ENCODE data around the gene TAP1.

The TAP1 gene

GRCh38 chr6:32839356-32839755 lies 14.1 kb downstream of the TAP1 start:
- TF ChIP-seq CTCF (IDR thresholded peaks at IDR 0.05; ENCODE audit: low read length, missing control alignments), result no peak
- DNase-seq (ENCODE audit: low read depth), result no peak
- H3K4me3 ChIP-seq (replicated peaks; ENCODE audit: low read depth, low read length), result no peak overlapping the region

- peak; percentile 87 for TF ChIP-seq CTCF (IDR thresholded peaks at IDR 0.05; ENCODE audit: low read length, missing control alignments)
- peak; percentile 92 for DNase-seq (ENCODE audit: low read depth)
- H3K4me3 ChIP-seq (replicated peaks; ENCODE audit: low read depth, low read length), result peak within 1 kb of the TSS; percentile 87
Measured at GRCh38 chr6:32838114-32838958, 15.2 kb downstream of the TAP1 start, which contains the start of gene TAP2. Gene TAP2, minus strand, starts transcription at chr6:32838739. Its CDS starts 506 bp downstream, at chr6:32838233.

GRCh38 chr6:32837651-32838113 lies 15.8 kb downstream of the TAP1 start:
- H3K4me3 ChIP-seq (replicated peaks; ENCODE audit: low read depth, low read length), result peak overlapping the region; percentile 87
- TF ChIP-seq CTCF (IDR thresholded peaks at IDR 0.05; ENCODE audit: low read length, missing control alignments), result no peak
- DNase-seq (ENCODE audit: low read depth), result no peak

GRCh38 chr6:32836873-32837272 lies 16.6 kb downstream of the TAP1 start:
- DNase-seq (ENCODE audit: low read depth), result no peak
- no peak for TF ChIP-seq CTCF (IDR thresholded peaks at IDR 0.05; ENCODE audit: low read length, missing control alignments)
- no peak overlapping the region for H3K4me3 ChIP-seq (replicated peaks; ENCODE audit: low read depth, low read length)

GRCh38 chr6:32835167-32835893 lies 18.2 kb downstream of the TAP1 start:
- no peak overlapping the region for H3K4me3 ChIP-seq (replicated peaks; ENCODE audit: low read depth, low read length)
- TF ChIP-seq CTCF (IDR thresholded peaks at IDR 0.05; ENCODE audit: low read length, missing control alignments), result no peak
- DNase-seq (ENCODE audit: low read depth), result no peak

GRCh38 chr6:32833664-32834063 lies 19.8 kb downstream of the TAP1 start:
- no peak overlapping the region for H3K4me3 ChIP-seq (replicated peaks; ENCODE audit: low read depth, low read length)
- DNase-seq (ENCODE audit: low read depth), result no peak
- no peak for TF ChIP-seq CTCF (IDR thresholded peaks at IDR 0.05; ENCODE audit: low read length, missing control alignments)

Measured in fibroblast of pulmonary artery (primary cell).